Endothelial cell of umbilical vein (primary cell): ENCODE measurements around the gene NUMBL. TPM values are rescaled to one million over a fixed set of nuclear protein-coding genes. Genes with fewer than 3 reads are reported as not detected.

Source experiments
- BruUV-seq: library from RNA; stranded (reverse); fragments of 400-500 nt; replicated peaks from 2 replicates; lab custom pipeline; 2021; lab: Mats Ljungman, UMichigan
- CTCF ChIA-PET: fragments of 300-600, 350-600 bp; sonication (Branson Sonifier 250); formaldehyde crosslinking; loops from one replicate; lab custom pipeline; 2021; ENCODE audit warnings: antibody characterized with exemption, inconsistent platforms; lab: Charles Lee
- POLR2A ChIA-PET: fragments of 300-600, 350-600 bp; sonication (Branson Sonifier 250); formaldehyde crosslinking; loops from one replicate; lab custom pipeline; 2021; ENCODE audit warnings: antibody characterized with exemption, inconsistent platforms; lab: Charles Lee
- DNase-seq: peaks from one replicate; pipeline ENCODE4 v3.0.0-alpha.2; 2011; ENCODE audit warnings: low read depth, low spot score
- FAIRE-seq: peaks from 2 replicates; lab custom pipeline; 2011; peaks lifted over from hg19 to GRCh38; lab: Jason Lieb, UNC
- H2AFZ ChIP-seq: 2 replicates; pipeline ENCODE4 v1.6.0; 2012; ENCODE audit warnings: low read depth, low read length, control low read depth, inconsistent platforms
- H3K27ac ChIP-seq: 2 replicates; pipeline ENCODE4 v1.5.1; 2011; ENCODE audit warnings: low read depth, mild to moderate bottlenecking, control low read depth, low read length, moderate library complexity; ENCODE audit not compliant: insufficient read depth
- H3K27me3 ChIP-seq, 2 experiments: 2 replicates each; pipeline versions ENCODE4 v1.6.0 to v1.6.1; 2011; ENCODE audit warnings: low read length in 2 of 2, mixed read lengths in 1 of 2; ENCODE audit not compliant: control insufficient read depth in 2 of 2, insufficient read depth in 2 of 2
- H3K36me3 ChIP-seq, 2 experiments: 2 replicates in 1 of 2; 3 replicates in 1 of 2; pipeline ENCODE4 v1.5.1; 2011; ENCODE audit warnings: low read length in 2 of 2, mild to moderate bottlenecking in 1 of 2, moderate library complexity in 1 of 2; ENCODE audit not compliant: control insufficient read depth in 2 of 2, insufficient read depth in 2 of 2; ENCODE audit errors: extremely low read depth in 1 of 2
- H3K4me1 ChIP-seq: 3 replicates; pipeline ENCODE4 v1.5.1; 2011; ENCODE audit warnings: mild to moderate bottlenecking, low read length; ENCODE audit not compliant: control insufficient read depth, insufficient read depth; ENCODE audit errors: extremely low read depth
- H3K4me2 ChIP-seq: 2 replicates; pipeline ENCODE4 v1.6.1; 2011; ENCODE audit warnings: low read length, control low read depth, mixed read lengths; ENCODE audit not compliant: insufficient read depth
- H3K4me3 ChIP-seq, 3 experiments: fragments of 200-600 bp in 1 of 3; sonication (generic), shearing (Covaris generic) in 1 of 3; replicated peaks in 1 of 3; 2 replicates each; pipeline ENCODE4 v1.5.1; 2011 to 2016; ENCODE audit warnings: control low read depth in 3 of 3, low read length in 3 of 3, mild to moderate bottlenecking in 2 of 3, inconsistent platforms in 1 of 3, low read depth in 1 of 3, moderate library complexity in 1 of 3; ENCODE audit not compliant: insufficient read depth in 1 of 3
- H3K79me2 ChIP-seq: 2 replicates; pipeline ENCODE4 v1.6.0; 2012; ENCODE audit warnings: low read length, inconsistent platforms; ENCODE audit not compliant: control insufficient read depth, insufficient read depth
- H3K9ac ChIP-seq: replicated peaks from 2 replicates; pipeline ENCODE3; 2011; ENCODE audit warnings: low read length, control low read depth; ENCODE audit not compliant: insufficient read depth; ENCODE audit errors: extremely low read depth
- H3K9me1 ChIP-seq: replicated peaks from 3 replicates; pipeline ENCODE4 v1.6.0; 2011; ENCODE audit warnings: mild to moderate bottlenecking, low read length; ENCODE audit not compliant: control insufficient read depth, insufficient read depth; ENCODE audit errors: extremely low read depth
- H3K9me3 ChIP-seq: replicated peaks from 2 replicates; pipeline ENCODE4 v1.5.1; 2012; ENCODE audit warnings: low read length, inconsistent platforms; ENCODE audit not compliant: control insufficient read depth, insufficient read depth
- H4K20me1 ChIP-seq: replicated peaks from 2 replicates; pipeline ENCODE3; 2011; ENCODE audit warnings: mild to moderate bottlenecking, low read length; ENCODE audit not compliant: control insufficient read depth, insufficient read depth; ENCODE audit errors: extremely low read depth
- CTCF ChIP-seq, 2 donors: IDR thresholded peaks; 1 replicate in 1 of 2; 2 replicates in 1 of 2; pipeline ENCODE4 v1.5.1; 2011; ENCODE audit warnings: low read length in 2 of 2, mild to moderate bottlenecking in 2 of 2, moderate library complexity in 2 of 2, control low read depth in 1 of 2, inconsistent platforms in 1 of 2, low read depth in 1 of 2; ENCODE audit not compliant: insufficient read depth in 1 of 2; ENCODE audit errors: extremely low read depth in 1 of 2
- EZH2 ChIP-seq: IDR thresholded peaks from 2 replicates; pipeline ENCODE4 v1.6.1; 2012; ENCODE audit warnings: borderline replicate concordance, low read depth, mild to moderate bottlenecking, moderate library complexity, low read length, inconsistent platforms; ENCODE audit not compliant: severe bottlenecking
- FOS ChIP-seq: IDR thresholded peaks from 2 replicates; pipeline ENCODE4 v1.6.1; 2011; ENCODE audit warnings: mild to moderate bottlenecking, low read length, moderate library complexity, borderline replicate concordance; ENCODE audit not compliant: insufficient read depth
- GATA2 ChIP-seq: IDR thresholded peaks from 2 replicates; pipeline ENCODE4 v1.7.0; 2011; ENCODE audit warnings: low read depth, mild to moderate bottlenecking, moderate library complexity, mixed read lengths, low read length; ENCODE audit not compliant: insufficient read length, insufficient read depth
- JUN ChIP-seq: IDR thresholded peaks from 2 replicates; pipeline ENCODE4 v1.6.1; 2011; ENCODE audit warnings: borderline replicate concordance, low read depth; ENCODE audit not compliant: insufficient read length, insufficient read depth
- MAX ChIP-seq: IDR thresholded peaks from 2 replicates; pipeline ENCODE4 v1.6.1; 2011; ENCODE audit not compliant: insufficient read depth, insufficient read length
- MYC ChIP-seq: IDR thresholded peaks from one replicate; pipeline ENCODE4 v1.6.1; 2011; ENCODE audit warnings: mild to moderate bottlenecking, low read depth, low read length
- POLR2A ChIP-seq: IDR thresholded peaks from 2 replicates; pipeline ENCODE4 v1.6.1; 2012; ENCODE audit warnings: low read depth, mild to moderate bottlenecking, control low read depth, low read length
- POLR2AphosphoS5 ChIP-seq: IDR thresholded peaks from 2 replicates; pipeline ENCODE4 v1.6.1; 2012; ENCODE audit warnings: low read depth, mild to moderate bottlenecking, control low read depth, low read length, moderate library complexity; ENCODE audit not compliant: insufficient read depth
- dilution Hi-C: fragments of 300-500 bp; cut with MboI; formaldehyde crosslinking; loops from one replicate; pipeline ENCODE4 v1.15.0; 2019; ENCODE audit warnings: low sequenced_read_pairs; ENCODE audit not compliant: extremely low pct_ligation_motif_present
- intact Hi-C: fragments of 100-400 bp; cut with micrococcal nuclease; formaldehyde crosslinking; loops from one replicate; pipeline ENCODE4 v1.10.0; 2022
- polyA plus RNA-seq, 4 experiments: library from polyadenylated mRNA; depleted of rRNA in 3 of 4; stranded (reverse) in 3 of 4; unstranded in 1 of 4; fragments of >200 nt; gene quantifications; 2 replicates each; pipeline versions ENCODE4 v1.2.1 to v1.2.3, GENCODE V29; 2011 to 2012; ENCODE audit warnings: missing spikeins in 1 of 4
- total RNA-seq: library from RNA; stranded (reverse); gene quantifications from 2 replicates; pipeline ENCODE4 v1.2.3, GENCODE V29; 2021

NUMBL gene
- total and polyA plus RNA-seq, 2 donors (not counting 3 experiments of a cell fraction or from before 2014, with no cell fraction given), result 21.5 to 46.7 TPM

GRCh38 chr19:40693150-40693788, 2.8 kb upstream of the NUMBL start:
- ChIA-PET POLR2A (no interaction called here), CTCF (interaction anchor here (1.7 kb wide), 1 partner anchor 114 kb away, joined by 5 read pairs; no protein-coding TSS in a partner anchor)
- Histone ChIP-seq H3K27me3 (no peaks in the 10 kb centered on the region), H3K4me1 (peaks cover 13% of the 10 kb centered on the region), H3K79me2 (peaks cover 19% of the 10 kb centered on the region), H3K9me3 (no peaks in the 10 kb centered on the region), H3K9me1 (no peaks in the 10 kb centered on the region), H2AFZ (no peak overlapping the region), H3K4me2 (no peak overlapping the region), H3K36me3 (no peaks in the 10 kb centered on the region), H4K20me1 (no peaks in the 10 kb centered on the region), H3K9ac (no peak overlapping the region), H3K27ac (no peak overlapping the region), H3K4me3 (no peak overlapping the region)
- intact Hi-C loops (no loop called here), dilution Hi-C loops (no loop called here)
- DNase-seq (no peak), FAIRE-seq (no peak)
- TF ChIP-seq POLR2A (no peak), GATA2 (no peak), MAX (no peak), MYC (no peak), FOS (no peak), CTCF (IDR thresholded peaks at IDR 0.05; ENCODE audit: extremely low read depth in 1 of 2, insufficient read depth in 1 of 2, low read depth in 1 of 2, low read length in 2 of 2) (no peak), JUN (no peak), EZH2 (no peak), POLR2AphosphoS5 (no peak)
- no TSS peak for BruUV-seq
